ENCODE results near the gene LIN52. TPM values are rescaled to one million over a fixed set of nuclear protein-coding genes. Genes with fewer than 3 reads are reported as not detected.
A peak's percentile ranks its signal among the peaks of the same experiment; 100 is the strongest.

The LIN52 gene
- total RNA-seq = 10.0 and 11.2 TPM in 2 replicates

- peak within 1 kb of the TSS; percentile 92 for H3K4me3 ChIP-seq (ENCODE audit: low read depth, low read length)
- TF ChIP-seq CTCF (IDR thresholded peaks at IDR 0.05; ENCODE audit: insufficient read depth, low read depth, low read length) = no peak
- DNase-seq (ENCODE audit: low read depth) = peak; percentile 100
These were observed at the start of gene LIN52, which contains the start of gene ALDH6A1 for GRCh38 chr14:74084277-74085046. Gene LIN52 (plus strand): TSS chr14:74084956. CDS start chr14:74084975, 19 bp downstream. Gene ALDH6A1 (minus strand): TSS chr14:74084453. CDS start chr14:74084394, 59 bp downstream.

GRCh38 chr14:74035556-74035955 is 49.2 kb upstream of the LIN52 start:
- peak; percentile 22 for DNase-seq (ENCODE audit: low read depth)
- TF ChIP-seq CTCF (IDR thresholded peaks at IDR 0.05; ENCODE audit: insufficient read depth, low read depth, low read length) = no peak
- H3K4me3 ChIP-seq (ENCODE audit: low read depth, low read length) = no peak overlapping the region

- peak; percentile 62 for TF ChIP-seq CTCF (IDR thresholded peaks at IDR 0.05; ENCODE audit: insufficient read depth, low read depth, low read length)
- no peak overlapping the region for H3K4me3 ChIP-seq (ENCODE audit: low read depth, low read length)
- peak; percentile 75 for DNase-seq (ENCODE audit: low read depth)
These were observed 46.5 kb upstream of the LIN52 start for GRCh38 chr14:74038020-74038859.

GRCh38 chr14:74042296-74042695 is 42.5 kb upstream of the LIN52 start:
- DNase-seq (ENCODE audit: low read depth) = no peak
- no peak overlapping the region for H3K4me3 ChIP-seq (ENCODE audit: low read depth, low read length)
- no peak for TF ChIP-seq CTCF (IDR thresholded peaks at IDR 0.05; ENCODE audit: insufficient read depth, low read depth, low read length)

GRCh38 chr14:74045522-74045921 is 39.2 kb upstream of the LIN52 start:
- no peak for DNase-seq (ENCODE audit: low read depth)
- H3K4me3 ChIP-seq (ENCODE audit: low read depth, low read length) = no peak overlapping the region
- TF ChIP-seq CTCF (IDR thresholded peaks at IDR 0.05; ENCODE audit: insufficient read depth, low read depth, low read length) = no peak

- no peak for DNase-seq (ENCODE audit: low read depth)
- peak; percentile 9 for TF ChIP-seq CTCF (IDR thresholded peaks at IDR 0.05; ENCODE audit: insufficient read depth, low read depth, low read length)
- no peak overlapping the region for H3K4me3 ChIP-seq (ENCODE audit: low read depth, low read length)
These were observed 36.5 kb upstream of the LIN52 start for GRCh38 chr14:74048281-74048680.

Data from fibroblast of villous mesenchyme (primary cell).